ENCODE measurements around the gene CTIF.

- no peak for TF ChIP-seq POLR2A (IDR thresholded peaks at IDR 0.05)
- TF ChIP-seq CTCF (IDR thresholded peaks at IDR 0.05 in 8 of 11, conservative IDR thresholded peaks at IDR 0.05 in 3 of 11) = no peak
Observed at GRCh38 chr18:48551100-48551499, 12.3 kb downstream of the CTIF start.
